ENCODE measurements around the gene ZNF239. TPM values are rescaled to one million over a fixed set of nuclear protein-coding genes. Genes with fewer than 3 reads are reported as not detected.

ZNF239 gene
- 4.8 and 5.5 TPM in 2 replicates for total RNA-seq

DNA sequence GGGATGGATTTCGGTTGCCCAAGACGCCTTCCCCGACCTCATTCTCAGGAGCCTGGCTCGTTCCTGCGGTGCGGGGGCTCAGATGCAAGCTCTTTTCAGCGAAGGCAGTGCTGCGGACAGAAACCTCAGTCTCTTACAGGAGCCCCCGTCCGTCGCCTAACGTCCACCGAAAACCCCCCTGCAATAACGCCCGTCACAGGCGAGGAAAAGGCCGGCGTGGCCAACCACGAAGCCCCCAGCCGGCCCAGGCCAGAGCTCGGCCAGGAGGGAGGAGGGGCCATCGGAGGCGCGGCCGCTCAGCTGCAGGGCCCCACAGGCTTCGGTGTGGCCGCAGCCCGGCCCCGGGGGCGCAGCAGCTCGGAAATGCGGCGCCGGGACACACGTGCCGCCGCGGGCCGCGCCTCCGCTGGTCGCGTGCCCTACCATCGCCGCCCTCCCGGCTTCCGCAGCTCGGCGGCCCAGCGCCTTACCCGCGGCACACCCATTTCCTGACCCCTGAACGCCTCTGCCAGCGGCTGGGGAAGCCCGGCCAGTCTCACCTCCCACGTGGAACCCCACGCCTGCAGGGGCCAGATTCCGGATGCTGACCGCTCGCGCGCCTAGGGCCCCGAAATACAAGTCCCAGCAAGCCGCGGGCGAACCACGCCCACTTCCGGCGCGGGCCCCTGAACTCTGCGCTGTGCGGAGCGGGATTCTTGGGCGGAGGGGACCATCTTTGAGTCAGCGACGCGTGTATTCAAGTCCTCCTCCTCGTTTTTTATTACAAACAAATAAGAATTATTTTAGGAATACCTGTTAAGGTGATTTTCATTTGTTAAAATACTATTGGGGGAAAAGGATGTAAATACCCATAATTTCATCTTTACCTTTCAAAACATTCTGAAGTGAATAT lies at the start of gene ZNF239:
Gene ZNF239 (minus strand): TSS at position 616 of the 892 bp plus-strand sequence. CDS start 16,537 bp downstream, outside the sequence.

DNA sequence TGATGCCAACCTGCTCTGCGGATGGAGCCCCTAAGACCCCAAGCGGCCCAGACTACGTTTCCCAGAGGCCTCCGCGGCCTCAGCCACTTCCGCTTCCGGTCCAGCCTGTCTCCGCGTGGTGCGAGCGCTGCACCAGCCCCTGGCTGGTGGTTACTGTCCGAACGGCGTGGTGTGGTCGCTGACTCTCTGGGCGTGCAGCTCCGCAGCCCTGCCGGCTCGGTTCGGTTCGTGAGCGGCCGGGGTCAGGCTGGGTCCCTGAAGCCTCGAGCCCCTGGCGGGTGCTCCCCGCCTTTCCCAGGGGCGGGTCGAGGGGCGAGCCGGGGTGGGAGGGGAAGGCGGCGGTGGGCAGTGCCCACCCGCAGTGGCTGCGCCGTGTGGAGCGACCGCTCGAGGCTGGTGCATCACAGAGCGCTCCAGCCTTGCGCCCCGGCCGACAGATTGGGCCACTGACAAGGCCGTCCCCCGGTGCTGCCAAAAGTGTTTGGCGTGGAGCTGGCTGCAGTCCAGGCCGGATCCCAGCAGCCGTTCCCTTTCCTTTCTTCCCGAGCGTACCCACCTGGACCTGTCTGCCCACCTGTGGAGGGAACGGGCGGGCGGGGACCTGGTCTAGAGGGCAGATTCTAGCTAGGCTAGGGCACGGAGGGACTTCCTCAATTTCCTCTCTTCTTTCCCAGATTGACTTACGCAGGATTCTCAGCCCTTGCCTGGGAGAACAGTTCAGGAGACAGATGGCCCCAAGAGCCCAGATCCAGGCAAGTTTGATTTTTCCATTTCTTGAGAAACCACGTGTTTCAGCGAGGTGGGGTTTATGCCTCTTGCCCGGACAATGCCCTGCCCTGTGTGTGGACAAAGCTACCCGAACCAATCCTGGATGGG lies 32.1 kb upstream of the ZNF239 start, which contains the start of gene ZNF485:
Gene ZNF485 (plus strand): TSS at position 116 of the 876 bp plus-strand sequence. CDS start 613 bp downstream, at position 729.

Other genes with a start within 250 kb of the ZNF239 start
- gene FXYD4, start 203.0 kb downstream of the ZNF239 start, total RNA-seq, result not detected in 2 replicates
- 171 and 186 TPM in 2 replicates for gene HNRNPF, start 165.4 kb downstream of the ZNF239 start, total RNA-seq
- 7.1 and 8.5 TPM in 2 replicates for gene ZNF487, start 137.5 kb downstream of the ZNF239 start, total RNA-seq
- gene ZNF485, start 31.8 kb upstream of the ZNF239 start, total RNA-seq, result 2.1 and 3.4 TPM in 2 replicates
- 29.5 and 32.9 TPM in 2 replicates for gene ZNF32, start 74.3 kb upstream of the ZNF239 start, total RNA-seq